ENCODE measurements around the gene CFAP299. TPM values are rescaled to one million over a fixed set of nuclear protein-coding genes. Genes with fewer than 3 reads are reported as not detected.

The CFAP299 gene
- polyA plus RNA-seq, 1 experiment: 1.4 TPM

GRCh38 chr4:80382090-80382832 lies 46.7 kb downstream of the CFAP299 start:
- DNase-seq (ENCODE audit: low read depth, low spot score): no peak
- ChIA-PET CTCF (no interaction called here), POLR2A (no interaction called here)
- Histone ChIP-seq H3K9me3 (ENCODE audit: control insufficient read depth, insufficient read depth, low read length) (peaks cover 17% of the 10 kb centered on the region), H3K4me3 (ENCODE audit: low read depth, low read length) (no peak overlapping the region), H3K27me3 (ENCODE audit: control insufficient read depth, insufficient read depth, low read length) (no peaks in the 10 kb centered on the region), H3K27ac (ENCODE audit: low read depth, low read length) (no peak overlapping the region)
- no peak for TF ChIP-seq CTCF (IDR thresholded peaks at IDR 0.05; ENCODE audit: low read depth, low read length)

- POLR2A ChIA-PET: no interaction called here
- no peak for DNase-seq (ENCODE audit: low read depth, low spot score)
- CTCF ChIA-PET: interaction anchor here (0.6 kb wide), 1 partner anchor 1948 kb away, joined by 3 read pairs; no protein-coding TSS in a partner anchor
Observed at GRCh38 chr4:80385397-80386280, 50.1 kb downstream of the CFAP299 start.

GRCh38 chr4:80386281-80386886 lies 50.9 kb downstream of the CFAP299 start:
- no peak overlapping the region for H3K4me3 ChIP-seq (ENCODE audit: low read depth, low read length)
- no peaks in the 10 kb centered on the region for H3K27me3 ChIP-seq (ENCODE audit: control insufficient read depth, insufficient read depth, low read length)
- no peak for TF ChIP-seq CTCF (IDR thresholded peaks at IDR 0.05; ENCODE audit: low read depth, low read length)
- POLR2A ChIA-PET: no interaction called here
- H3K9me3 ChIP-seq (ENCODE audit: control insufficient read depth, insufficient read depth, low read length): peaks cover 18% of the 10 kb centered on the region
- CTCF ChIA-PET: no interaction called here
- no peak overlapping the region for H3K27ac ChIP-seq (ENCODE audit: low read depth, low read length)
- no peak for DNase-seq (ENCODE audit: low read depth, low spot score)

More at GRCh38 chr4:80385397-80386280, 50.1 kb downstream of the CFAP299 start:
- Histone ChIP-seq H3K4me3 (ENCODE audit: low read depth, low read length) (no peak overlapping the region), H3K9me3 (ENCODE audit: control insufficient read depth, insufficient read depth, low read length) (peaks cover 18% of the 10 kb centered on the region), H3K27me3 (ENCODE audit: control insufficient read depth, insufficient read depth, low read length) (no peaks in the 10 kb centered on the region), H3K27ac (ENCODE audit: low read depth, low read length) (no peak overlapping the region)
- TF ChIP-seq CTCF (IDR thresholded peaks at IDR 0.05; ENCODE audit: low read depth, low read length): no peak

- CTCF ChIA-PET: no interaction called here
- H3K27ac ChIP-seq (ENCODE audit: low read depth, low read length): no peak overlapping the region
- DNase-seq (ENCODE audit: low read depth, low spot score): no peak
- no peaks in the 10 kb centered on the region for H3K27me3 ChIP-seq (ENCODE audit: control insufficient read depth, insufficient read depth, low read length)
- peaks cover 18% of the 10 kb centered on the region for H3K9me3 ChIP-seq (ENCODE audit: control insufficient read depth, insufficient read depth, low read length)
- H3K4me3 ChIP-seq (ENCODE audit: low read depth, low read length): no peak overlapping the region
- POLR2A ChIA-PET: no interaction called here
- TF ChIP-seq CTCF (IDR thresholded peaks at IDR 0.05; ENCODE audit: low read depth, low read length): no peak
Observed at GRCh38 chr4:80387390-80388283, 52.1 kb downstream of the CFAP299 start.
